ENCODE data around the gene CCDC149.

The CCDC149 gene

DNA sequence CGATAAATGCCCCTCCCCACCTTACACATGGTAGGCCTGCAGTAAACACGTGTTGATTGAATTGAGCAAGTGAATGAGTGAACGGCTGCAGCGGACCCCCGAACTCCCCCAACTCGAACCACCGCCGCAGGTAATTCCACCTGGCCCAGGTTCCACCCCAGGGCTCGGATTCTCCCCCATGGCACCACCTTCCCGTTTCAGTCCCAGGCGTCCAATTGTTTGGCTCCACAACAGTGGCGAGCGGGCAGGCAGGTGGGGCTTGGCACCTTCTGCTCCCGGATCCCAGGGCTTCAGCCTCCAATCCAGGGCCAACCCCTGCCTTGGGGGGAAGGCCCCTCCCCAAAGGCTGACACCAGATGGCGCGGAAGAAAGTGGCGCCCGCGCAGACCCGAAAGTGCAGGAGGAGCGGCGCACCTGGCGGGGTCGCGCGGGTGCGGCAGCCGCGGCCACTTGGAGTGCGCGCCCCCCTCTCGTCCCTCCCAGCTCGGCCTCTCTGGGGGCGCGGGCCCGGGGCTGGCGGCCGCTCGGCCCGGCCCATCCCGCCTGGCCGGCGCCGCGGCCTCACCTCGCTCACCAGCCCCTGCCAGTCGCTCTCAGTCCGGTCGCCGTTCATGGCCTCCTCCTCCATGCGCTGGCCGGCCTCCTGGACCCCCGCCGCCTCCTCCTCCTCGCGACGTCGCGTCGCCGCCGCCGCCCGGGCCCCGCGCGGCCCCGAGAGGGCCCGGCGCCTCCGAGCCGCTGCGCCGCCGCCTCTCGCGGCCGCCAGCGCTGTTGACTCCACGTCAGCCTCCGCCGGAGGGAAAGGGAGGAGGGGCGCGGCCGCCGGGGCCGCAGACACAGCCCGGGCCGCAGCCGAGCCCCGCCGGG lies at the start of gene CCDC149:
TSS of gene CCDC149 (minus strand) at position 791 of the 867 bp plus-strand sequence. CDS start at position 613, 178 bp downstream.
- DNase-seq: no peak

DNA sequence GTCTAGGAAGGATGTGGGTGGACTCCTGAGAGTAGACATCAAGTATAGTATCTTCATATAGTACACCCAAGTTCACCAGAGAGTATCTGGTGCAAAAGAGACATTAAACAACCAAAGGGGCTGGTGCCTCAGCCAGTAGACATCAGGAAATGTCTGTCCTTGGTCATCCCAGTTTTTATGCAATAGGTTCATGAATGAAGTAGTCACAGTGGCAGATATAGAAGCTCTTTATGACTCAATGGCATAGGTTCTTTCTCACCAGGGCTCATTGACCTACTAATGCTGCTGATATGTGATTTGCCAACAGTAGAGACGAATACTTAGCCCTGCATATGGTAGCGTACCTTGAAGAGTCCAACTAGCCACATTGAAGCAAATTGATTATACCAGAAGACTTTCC lies 45.0 kb upstream of the CCDC149 start:
- DNase-seq: no peak

DNA sequence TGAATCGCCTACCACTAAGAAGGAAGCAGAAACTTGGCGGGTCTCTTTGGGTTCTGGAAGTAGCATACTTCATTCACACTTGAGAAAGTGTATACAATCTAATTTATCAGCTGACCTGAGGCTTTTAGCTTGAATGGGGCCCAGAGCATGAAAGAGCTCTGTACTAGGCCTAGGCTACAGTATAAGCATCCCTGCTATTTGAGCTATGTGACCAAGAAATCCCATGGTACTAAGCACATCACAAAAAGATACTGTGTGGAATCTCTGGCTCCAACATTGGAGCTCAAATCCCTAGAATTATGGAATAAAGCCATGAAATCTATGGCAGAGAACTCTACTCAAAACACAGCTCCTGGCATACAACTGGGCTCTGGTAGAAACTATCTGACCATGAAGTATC lies 43.9 kb upstream of the CCDC149 start:
- DNase-seq: no peak

DNA sequence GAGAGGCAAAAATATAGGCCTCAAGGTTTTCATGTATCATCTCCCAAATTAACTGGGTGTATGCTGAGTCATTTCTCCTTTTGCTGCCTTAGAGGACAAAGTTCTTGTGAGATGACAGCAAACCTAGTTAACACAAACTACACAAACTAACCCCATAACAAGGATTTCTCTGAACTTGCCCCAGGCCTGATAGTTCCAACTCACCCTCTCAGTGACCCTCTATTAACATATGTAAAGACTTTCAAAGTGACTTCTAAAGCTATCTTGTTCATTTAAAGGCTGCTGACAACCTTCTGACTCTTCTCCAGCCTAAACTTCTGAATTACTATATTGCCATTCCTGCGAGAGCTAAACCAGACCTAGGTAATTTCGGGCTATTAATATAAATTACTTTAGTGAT lies 43.2 kb upstream of the CCDC149 start:
- no peak for DNase-seq

DNA sequence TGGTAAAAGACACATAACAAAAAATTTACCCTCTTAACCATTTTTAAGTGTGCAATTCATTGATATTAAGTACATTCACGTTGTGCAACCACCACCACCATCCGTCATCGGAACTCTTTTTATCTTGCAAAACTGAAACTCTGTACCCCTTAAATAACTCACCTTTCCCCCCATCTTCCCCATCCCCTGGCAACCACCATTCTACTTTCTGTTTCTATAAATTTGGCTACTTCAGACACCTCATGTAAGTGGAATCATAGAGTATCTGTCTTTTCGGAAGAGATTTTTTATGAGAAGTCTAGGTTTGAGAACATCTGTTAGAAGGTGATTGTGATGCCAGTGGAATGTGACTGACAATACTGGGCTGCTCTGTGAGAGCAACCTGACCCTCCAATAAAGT lies 39.8 kb upstream of the CCDC149 start:
- no peak for DNase-seq

DNA sequence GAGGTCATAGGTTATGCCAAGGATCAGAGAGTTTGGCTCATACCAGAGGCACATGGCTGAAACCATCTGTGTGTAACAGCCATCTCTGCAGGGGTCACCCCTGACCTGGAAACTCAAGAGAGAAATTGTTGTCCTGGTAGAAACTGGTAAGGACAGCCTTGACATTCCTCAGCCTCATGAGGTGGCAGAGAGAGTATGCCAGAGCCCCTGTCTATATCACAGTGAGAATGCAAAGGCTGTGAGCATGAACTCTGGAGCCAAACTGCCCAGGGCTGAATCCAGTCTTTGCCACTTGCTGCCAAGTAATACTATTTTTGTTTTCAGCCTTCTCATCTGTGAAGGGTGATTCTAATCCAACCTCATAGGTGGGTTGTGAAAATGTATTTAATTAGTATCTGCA lies 37.1 kb upstream of the CCDC149 start:
- no peak for DNase-seq

DNA sequence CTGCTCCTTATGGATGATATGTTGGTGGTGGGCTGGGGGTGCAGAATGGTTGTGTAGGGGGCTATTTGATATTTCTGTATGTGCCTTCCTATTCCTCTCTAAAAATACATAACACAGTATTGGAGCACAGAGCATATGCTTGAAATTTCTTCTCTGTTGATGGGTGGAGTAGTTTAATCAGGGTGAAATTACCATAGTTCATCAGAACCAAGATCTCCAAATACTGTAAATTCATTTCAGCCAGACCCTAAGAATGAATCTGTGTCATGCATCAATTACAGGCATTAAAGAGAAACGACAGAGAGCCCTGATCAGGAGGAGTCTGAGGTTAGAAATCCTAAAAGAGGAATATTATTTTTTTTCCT lies 25.1 kb upstream of the CCDC149 start:
- no peak for DNase-seq

DNA sequence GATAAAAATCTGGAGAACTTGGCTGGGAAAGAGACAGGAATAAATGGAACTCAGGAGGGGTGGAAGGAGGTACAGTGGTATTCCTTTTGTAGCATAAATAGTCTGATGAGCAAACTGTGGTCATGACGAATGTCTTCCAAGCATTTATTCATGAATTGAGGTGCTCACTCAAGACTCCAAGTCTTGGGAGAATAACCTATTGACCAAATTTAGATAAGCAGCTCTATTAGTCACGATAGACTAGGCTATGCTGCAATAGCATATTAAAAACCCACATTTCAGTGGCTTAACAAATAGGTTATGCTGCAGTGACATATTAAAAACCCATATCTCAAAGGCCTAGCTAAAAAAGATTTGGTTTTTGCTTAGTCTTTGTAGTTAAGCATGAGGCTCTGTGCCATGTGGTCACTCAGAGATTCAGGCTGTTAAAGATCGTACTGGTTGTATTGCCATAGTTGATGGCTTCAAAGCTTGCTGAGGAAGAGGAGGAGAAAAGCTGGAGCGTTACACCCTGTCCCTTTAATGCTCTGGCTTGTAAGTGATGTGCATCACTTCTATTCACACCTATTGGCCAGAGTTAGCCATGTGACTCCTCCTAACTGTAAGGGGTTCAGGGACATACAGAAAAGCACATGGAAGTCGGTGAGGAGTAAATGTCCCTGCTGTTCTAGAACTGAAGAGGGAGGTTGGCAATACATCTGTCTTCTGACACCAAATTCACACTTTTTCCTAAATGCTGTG lies 24.5 kb upstream of the CCDC149 start:
- DNase-seq: no peak

DNA sequence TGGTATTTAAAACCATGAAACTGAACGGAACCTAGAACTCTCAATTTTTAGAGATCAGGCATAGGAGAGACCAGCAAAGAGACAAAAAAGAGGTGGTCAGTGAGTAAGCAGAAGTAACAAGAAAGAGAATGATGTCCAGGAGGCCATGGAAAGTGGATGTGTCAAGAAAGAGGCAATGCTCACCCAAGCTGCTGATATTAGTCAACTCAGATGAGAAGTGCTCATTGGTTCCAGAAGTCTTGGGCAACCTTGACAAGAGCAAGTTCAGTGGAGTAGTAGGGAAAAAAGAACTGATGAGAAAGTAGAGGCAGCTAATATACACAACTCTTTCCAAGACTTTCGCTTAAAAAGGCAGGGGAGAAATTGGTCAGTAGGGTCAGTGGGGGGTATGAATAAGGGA lies 23.0 kb upstream of the CCDC149 start:
- no peak for DNase-seq

DNA sequence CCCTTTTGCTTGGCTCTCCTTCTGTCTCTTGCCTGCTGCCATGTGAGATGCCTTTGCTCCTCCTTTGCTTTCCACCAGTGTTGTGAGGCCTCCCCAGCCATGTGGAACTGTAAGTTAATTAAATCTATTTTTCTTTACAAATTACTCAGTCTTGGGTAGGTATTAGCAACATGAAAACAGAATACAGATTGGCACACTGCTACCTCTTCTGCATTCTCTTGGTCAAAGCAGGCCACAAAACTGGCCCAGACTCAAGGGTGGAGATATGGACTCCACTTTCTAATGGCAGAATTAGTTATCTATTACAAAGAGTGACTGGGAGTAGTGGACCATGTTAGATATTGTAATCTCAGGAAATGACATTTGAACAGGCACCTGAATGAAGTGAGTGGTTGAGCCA lies 21.5 kb upstream of the CCDC149 start:
- DNase-seq: no peak

- no peak for DNase-seq
Observed at GRCh38 chr4:24933684-24934275, 20.9 kb upstream of the CCDC149 start.

- DNase-seq: no peak
Observed at GRCh38 chr4:24932515-24933225, 19.8 kb upstream of the CCDC149 start.

GRCh38 chr4:24930151-24930550 lies 17.3 kb upstream of the CCDC149 start:
- no peak for DNase-seq

DNA sequence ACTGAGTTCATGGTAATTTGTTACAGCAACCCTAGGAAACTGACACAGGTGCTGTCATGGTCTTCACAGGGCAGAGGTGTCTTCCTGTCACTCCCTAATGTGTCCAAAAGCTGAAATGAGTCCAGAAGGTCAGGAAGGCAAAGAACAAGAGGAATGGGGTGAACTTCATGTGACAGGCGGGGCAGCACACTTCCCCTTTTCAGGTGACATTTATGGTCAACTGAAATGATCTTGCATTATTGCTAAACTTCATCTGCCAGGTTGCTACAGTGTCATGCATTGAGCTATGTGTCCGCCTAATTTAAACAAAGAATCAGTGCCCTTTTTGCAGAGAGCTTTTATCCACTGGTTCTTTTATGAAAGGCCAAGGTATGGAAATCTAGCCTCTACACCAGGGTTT lies 15.9 kb upstream of the CCDC149 start:
- no peak for DNase-seq

GRCh38 chr4:24927049-24927448 lies 14.2 kb upstream of the CCDC149 start:
- no peak for DNase-seq

DNA sequence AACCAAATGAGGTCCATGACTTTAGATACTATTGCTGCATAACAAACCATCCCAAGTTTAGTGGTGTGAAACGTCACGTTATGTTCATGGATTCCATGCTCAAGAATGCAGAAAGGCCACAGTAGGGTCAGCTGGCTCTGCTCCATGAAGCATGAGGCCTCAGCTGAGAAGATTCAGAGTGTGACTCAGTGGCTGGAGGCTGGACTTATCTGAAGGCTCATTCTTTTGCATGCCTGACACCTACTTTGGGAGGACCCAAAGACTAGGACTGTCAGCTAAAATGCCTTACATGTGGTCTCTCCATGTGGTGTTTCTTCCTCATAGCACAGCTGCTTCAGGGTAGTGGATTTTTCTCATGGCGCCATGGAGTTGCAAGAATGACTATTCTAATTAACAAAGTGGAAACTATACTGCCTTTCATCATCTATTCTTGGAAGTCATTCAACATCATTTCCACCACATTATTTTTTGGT lies 11.5 kb upstream of the CCDC149 start:
- DNase-seq: no peak

- no peak for DNase-seq
Observed at GRCh38 chr4:24923550-24923949, 10.7 kb upstream of the CCDC149 start.

DNA sequence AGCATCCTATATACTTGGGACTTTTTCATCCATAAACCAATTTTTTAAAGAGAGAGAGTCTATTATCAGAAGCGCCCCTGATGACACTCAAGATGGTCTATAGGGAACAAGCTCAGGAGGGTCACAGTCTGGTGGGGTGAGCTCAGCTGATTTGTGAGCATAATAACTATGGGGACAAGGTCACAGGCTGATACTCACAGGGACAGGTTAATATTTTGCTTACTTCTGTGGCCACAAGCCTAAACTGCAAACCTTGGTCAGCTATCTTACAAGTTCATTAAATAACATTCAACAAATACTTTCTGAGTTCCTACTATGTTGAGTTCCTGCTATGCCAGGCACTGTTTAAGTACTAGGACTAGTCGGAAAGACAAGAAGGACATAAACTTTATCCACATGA lies 10.2 kb upstream of the CCDC149 start:
- no peak for DNase-seq

DNA sequence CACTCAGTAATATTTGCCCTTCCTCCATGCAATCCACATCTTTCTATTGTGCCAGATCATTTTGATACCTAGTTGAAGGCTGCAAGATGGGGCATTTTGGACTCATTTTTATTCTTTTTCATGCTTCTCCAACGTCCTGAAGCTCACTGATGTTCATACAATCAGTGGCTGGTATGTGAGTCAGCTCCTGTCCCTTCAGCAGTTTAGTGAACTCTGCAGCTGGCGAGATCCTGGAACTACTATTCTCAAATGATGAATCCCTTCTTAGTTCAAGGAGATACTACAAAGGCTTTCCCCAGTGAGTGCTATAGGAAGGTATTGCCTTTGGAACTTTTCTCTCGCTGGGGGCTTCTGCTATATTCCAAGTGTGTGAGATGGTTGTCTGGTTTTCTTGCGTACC lies 9.6 kb upstream of the CCDC149 start:
- no peak for DNase-seq

DNA sequence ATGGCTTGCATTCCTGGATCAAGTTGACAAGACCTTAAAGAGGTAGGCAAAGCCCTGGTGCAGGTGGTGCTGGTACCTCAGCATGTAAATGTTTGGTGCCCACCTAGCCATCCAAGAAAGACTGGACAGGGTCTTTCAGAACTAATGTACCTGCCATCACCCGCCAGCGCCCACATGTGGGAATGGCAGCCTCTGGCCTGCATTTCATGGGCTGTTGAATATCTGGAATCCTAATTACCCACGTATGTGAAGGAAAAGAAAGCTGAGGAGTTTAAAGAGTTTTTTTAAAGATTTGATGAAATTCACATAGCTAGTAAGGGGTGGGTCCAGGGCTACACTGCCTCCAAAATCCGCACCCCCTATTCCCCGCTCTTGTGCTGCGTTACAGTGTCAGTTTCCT lies 8.6 kb upstream of the CCDC149 start:
- no peak for DNase-seq

DNA sequence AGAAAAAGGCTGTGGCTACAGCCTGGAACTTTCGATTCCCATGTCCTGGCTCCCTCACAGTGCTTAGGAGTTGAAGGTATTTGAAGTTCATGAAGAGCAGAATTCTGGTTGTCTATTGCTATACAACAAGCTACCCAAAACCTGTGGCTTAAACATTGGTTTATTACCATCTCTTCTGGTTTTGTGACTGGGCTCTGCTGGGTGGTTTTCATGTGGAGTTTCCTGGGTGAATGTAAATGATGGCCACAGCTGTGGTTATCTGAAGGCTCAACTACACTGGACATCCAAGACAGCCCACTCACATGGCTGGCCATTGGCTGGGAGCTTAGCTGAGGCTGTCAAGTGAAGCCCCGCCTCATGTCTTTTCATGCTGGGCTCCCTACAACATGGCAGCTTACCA lies 7.2 kb upstream of the CCDC149 start:
- no peak for DNase-seq

GRCh38 chr4:24917076-24917856 lies 4.4 kb upstream of the CCDC149 start:
- DNase-seq: no peak
